Cardiac septum (tissue), 1 donor: ENCODE measurements around the gene CAPRIN1. TPM values are rescaled to one million over a fixed set of nuclear protein-coding genes. Genes with fewer than 3 reads are reported as not detected.
A peak's percentile ranks its signal among the peaks of the same experiment; 100 is the strongest.

Experiments used
- DNase-seq: peaks from one replicate; pipeline ENCODE4 v3.0.0-alpha.2; 2020; ENCODE audit warnings: low spot score
- intact Hi-C: fragments of 100-400 bp; cut with DNase I; formaldehyde crosslinking; loops from one replicate; pipeline ENCODE4 v1.14.0; 2022
- long read RNA-seq: library from polyadenylated mRNA; unstranded; transcript quantifications from one replicate; pipeline ENCODE4 v2.0.0, GENCODE V29; 2021
- total RNA-seq: library from RNA; stranded (reverse); fragmentation: NEBNext Ultra II Directional; extraction: Animal tissue kit (Norgen Biotek cat#: 25700); gene quantifications from one replicate; pipeline ENCODE4 v1.2.1, GENCODE V29; 2021
- donor health status: DM: no; HTN: no; CAD: no.

Gene CAPRIN1, protein sequence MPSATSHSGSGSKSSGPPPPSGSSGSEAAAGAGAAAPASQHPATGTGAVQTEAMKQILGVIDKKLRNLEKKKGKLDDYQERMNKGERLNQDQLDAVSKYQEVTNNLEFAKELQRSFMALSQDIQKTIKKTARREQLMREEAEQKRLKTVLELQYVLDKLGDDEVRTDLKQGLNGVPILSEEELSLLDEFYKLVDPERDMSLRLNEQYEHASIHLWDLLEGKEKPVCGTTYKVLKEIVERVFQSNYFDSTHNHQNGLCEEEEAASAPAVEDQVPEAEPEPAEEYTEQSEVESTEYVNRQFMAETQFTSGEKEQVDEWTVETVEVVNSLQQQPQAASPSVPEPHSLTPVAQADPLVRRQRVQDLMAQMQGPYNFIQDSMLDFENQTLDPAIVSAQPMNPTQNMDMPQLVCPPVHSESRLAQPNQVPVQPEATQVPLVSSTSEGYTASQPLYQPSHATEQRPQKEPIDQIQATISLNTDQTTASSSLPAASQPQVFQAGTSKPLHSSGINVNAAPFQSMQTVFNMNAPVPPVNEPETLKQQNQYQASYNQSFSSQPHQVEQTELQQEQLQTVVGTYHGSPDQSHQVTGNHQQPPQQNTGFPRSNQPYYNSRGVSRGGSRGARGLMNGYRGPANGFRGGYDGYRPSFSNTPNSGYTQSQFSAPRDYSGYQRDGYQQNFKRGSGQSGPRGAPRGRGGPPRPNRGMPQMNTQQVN
- total RNA-seq = 108 TPM
- long read RNA-seq, full-length matches to known transcripts = 80 of 106 reads
- long read RNA-seq, partial matches to known transcripts = 15 of 106 reads
- long read RNA-seq, other reads (novel, unspliced or antisense) = 11 of 106 reads

GRCh38 chr11:34051349-34052035, at the start of gene CAPRIN1:
Gene CAPRIN1, plus strand, starts transcription at chr11:34051731. Its CDS starts 690 bp downstream, at chr11:34052421.
- intact Hi-C loops = loop anchor here (1.0 to 2.0 kb wide), 2 partner anchors 54 to 307 kb away; partner anchors contain the start of genes ABTB2 and NAT10
- DNase-seq = peak; percentile 94

DNA sequence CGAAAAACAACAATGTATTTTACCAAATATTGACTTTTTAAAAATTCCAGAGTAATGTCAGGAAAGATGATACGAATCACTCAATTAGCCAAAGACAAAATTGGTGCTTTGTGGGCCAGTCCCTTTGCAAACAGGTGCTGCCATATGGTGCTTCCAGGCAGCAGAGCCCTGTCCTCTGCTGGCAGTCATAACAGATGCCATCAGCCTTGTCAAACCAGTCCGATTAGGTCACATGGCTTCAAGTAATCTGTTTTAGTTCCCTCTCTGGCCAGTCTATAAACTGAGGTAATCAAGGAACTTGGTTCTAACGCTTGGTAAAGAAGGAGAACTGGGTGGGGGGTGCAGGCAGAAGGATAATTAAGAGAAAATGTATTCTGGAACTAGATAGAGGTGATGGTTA, 49.1 kb upstream of the CAPRIN1 start:
- DNase-seq = no peak
- intact Hi-C loops = no loop called here

GRCh38 chr11:34004236-34004635, 47.3 kb upstream of the CAPRIN1 start:
- no peak for DNase-seq
- intact Hi-C loops = no loop called here

GRCh38 chr11:34006876-34007275, 44.7 kb upstream of the CAPRIN1 start:
- intact Hi-C loops = no loop called here
- no peak for DNase-seq

DNA sequence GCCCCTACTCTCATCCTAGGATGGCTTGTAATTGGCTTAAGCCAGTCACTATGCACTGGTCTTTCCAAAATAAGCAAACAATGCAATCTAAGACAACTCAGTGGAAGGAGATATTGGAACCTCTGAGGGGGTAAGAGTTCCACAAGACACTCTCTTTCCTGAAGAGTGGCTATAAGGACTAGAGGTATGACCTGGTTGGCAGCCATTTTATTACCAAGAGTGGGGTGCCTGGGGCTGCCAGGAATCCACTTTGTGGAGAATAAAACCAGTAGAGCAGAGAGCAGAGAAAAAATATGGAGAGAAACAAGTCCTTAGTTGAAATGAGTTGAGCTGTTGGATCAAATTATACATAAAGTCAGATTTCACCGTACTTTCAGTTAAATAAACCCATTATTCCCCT, 38.8 kb upstream of the CAPRIN1 start:
- intact Hi-C loops = no loop called here
- no peak for DNase-seq

GRCh38 chr11:34013898-34014571, 37.5 kb upstream of the CAPRIN1 start:
- intact Hi-C loops = no loop called here
- DNase-seq = no peak

DNA sequence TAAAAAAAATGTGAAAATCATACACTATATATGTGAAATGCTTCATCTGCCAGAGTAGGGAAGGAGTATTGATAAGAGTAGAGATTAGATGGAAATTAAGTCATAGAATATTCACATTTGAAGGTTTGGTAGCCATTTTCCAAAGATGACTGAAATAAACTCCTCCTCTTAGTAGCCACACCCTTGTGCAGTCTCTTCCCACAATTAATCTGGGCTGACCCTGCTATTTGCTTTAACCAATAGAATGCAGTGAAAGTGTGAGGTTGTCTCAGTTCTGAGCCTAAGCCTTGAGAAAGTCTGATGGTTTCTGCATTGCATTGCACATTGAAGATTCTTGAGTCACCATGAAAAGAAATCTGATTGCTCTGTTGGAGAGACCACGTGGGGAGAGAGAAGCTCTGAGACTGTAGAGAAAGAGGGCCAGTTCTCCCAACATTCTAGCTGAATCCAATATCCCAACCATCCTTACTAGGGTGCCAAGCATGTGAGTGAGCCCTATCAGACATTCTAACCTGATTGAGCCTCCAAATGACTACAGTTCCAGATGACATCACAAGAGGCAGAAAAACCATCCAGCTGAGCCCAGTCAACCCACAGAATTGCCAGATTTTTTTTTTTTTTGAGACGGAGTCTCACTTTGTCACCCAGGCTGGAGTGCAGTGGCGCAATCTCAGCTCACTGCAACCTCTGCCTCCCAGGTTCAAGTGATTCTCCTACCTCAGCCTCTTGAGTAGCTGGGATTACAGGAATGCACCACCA, 29.4 kb upstream of the CAPRIN1 start:
- intact Hi-C loops = no loop called here
- no peak for DNase-seq

DNA sequence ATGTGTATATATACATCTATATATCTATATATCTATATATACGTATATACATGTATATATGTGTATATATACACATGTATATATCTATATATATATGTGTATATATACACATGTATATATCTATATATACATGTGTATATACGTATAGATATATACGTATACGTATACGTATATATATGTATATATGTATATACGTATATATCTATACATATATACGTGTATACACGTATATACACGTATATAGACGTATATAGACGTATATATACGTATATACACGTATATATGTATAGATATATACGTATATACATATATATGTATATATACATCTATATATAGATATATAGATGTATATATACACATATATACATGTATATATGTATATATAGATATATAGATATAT, 25.1 kb upstream of the CAPRIN1 start:
- DNase-seq = no peak
- intact Hi-C loops = no loop called here

- intact Hi-C loops = no loop called here
- DNase-seq = no peak
These were observed 23.8 kb upstream of the CAPRIN1 start for GRCh38 chr11:34027516-34028408.

GRCh38 chr11:34028425-34028824, 23.1 kb upstream of the CAPRIN1 start:
- intact Hi-C loops = no loop called here
- no peak for DNase-seq

DNA sequence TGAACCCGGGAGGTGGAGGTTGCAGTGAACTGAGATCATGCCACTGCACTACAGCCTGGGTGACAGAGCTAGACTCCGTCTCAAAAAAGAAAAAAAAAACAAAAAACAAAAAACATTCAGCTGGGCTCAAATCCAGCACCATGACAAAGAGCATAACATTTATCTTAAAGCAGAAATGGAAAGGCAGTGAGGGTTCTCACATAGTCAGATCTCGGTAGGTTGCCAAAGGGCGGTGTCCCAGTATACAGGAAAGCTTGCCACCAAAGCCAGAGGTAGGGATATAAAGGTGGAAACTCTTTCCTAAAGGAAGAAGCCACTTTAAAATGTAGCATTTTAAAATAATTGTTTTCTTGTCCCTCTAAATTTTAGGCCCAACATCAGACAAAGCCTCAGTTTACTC, 22.4 kb upstream of the CAPRIN1 start:
- intact Hi-C loops = no loop called here

DNA sequence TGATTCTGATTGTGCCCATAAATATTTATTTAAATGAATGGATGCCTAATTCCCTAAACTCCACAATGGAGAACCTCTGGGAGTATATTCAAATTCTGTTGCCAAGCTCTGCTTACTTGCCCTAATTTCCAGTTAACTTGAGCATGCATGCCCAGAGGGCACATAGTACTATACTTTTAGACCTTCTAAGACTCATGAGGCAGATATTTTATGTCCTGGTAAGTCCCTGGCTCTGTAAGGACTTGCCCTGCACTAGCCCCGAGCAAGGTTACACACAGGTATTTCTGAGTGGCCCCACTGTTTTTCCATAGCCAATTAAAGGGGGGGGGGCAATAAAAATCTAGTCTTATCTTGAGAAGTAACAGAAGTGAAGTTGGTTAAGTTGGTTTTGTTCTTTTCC, 21.1 kb upstream of the CAPRIN1 start:
- DNase-seq = no peak
- intact Hi-C loops = no loop called here

More for the DNA sequence above, 22.4 kb upstream of the CAPRIN1 start:
- DNase-seq = no peak

- intact Hi-C loops = no loop called here
- DNase-seq = no peak
These were observed 18.1 kb upstream of the CAPRIN1 start for GRCh38 chr11:34033399-34033798.

- no peak for DNase-seq
- intact Hi-C loops = no loop called here
These were observed 17.5 kb upstream of the CAPRIN1 start for GRCh38 chr11:34034053-34034452.

- intact Hi-C loops = no loop called here
- no peak for DNase-seq
These were observed 15.1 kb upstream of the CAPRIN1 start for GRCh38 chr11:34036456-34036855.

GRCh38 chr11:34037016-34037415, 14.5 kb upstream of the CAPRIN1 start:
- DNase-seq = no peak
- intact Hi-C loops = no loop called here

- intact Hi-C loops = no loop called here
- DNase-seq = no peak
These were observed 11.0 kb upstream of the CAPRIN1 start for GRCh38 chr11:34040571-34040970.
